Erythroblast (primary cell): ENCODE results near the gene RABL2B.

ENCODE experiments used
- GATA1 ChIP-seq: IDR thresholded peaks from 2 replicates; pipeline ENCODE4 v1.6.1; 2011; ENCODE audit warnings: low read depth, mild to moderate bottlenecking, control low read depth, low read length, moderate library complexity
- POLR2A ChIP-seq: IDR thresholded peaks from 2 replicates; pipeline ENCODE4 v1.6.1; 2011; ENCODE audit warnings: mild to moderate bottlenecking, low read length

- TF ChIP-seq POLR2A = no peak
- TF ChIP-seq GATA1 = no peak
Measured at GRCh38 chr22:50719814-50720300, 63.6 kb downstream of the RABL2B start.
